ENCODE measurements around the gene COL18A1. TPM values are rescaled to one million over a fixed set of nuclear protein-coding genes. Genes with fewer than 3 reads are reported as not detected.
A peak's percentile ranks its signal among the peaks of the same experiment; 100 is the strongest.

COL18A1 gene
- total and polyA plus RNA-seq, 9 of the 15 experiments (the other 6 are each of a cell fraction or from before 2014, with no cell fraction given) = 0.14 to 16.4 (median 2.0) TPM

DNA sequence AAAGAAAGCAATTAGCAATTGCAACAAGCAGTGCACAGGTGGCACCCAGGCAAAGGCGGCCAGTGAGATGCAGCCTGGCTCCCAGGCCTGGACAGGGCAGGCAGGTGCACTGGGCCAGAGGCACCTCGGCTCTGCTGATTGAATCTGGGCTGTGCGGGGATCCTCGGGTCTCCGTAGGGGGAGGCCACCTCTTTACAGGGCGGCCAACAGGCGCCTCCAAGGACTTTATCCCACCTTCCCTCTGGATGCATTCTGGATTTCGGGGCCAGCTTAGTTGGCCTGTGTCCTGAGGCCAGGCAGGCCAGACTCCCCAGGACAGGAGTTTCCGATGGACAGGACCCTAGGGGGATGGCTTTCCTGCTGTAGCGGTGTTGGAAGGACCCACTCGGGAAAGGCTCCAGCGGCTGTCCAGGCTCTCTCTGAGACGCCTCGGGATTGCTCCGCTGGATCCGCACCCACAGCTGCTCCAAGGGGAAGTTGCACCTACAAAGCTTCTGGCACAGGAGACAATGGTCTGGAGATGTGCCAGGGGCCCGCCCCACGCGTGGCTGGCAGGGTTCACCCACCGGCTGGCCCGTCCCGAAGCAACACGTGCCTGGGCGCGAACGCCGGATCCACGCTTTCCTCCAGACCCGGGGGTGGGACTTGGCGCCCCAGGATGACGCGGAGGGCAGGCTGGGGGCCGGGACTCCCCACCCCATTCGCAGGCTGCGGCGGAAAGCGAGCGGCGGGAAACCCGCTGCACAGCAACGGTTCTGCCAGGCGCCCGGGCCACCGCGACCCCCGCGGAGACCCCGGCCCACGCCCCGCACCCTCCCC, 136.5 kb downstream of the COL18A1 start (continued):
- TF ChIP-seq, protein P1, sequence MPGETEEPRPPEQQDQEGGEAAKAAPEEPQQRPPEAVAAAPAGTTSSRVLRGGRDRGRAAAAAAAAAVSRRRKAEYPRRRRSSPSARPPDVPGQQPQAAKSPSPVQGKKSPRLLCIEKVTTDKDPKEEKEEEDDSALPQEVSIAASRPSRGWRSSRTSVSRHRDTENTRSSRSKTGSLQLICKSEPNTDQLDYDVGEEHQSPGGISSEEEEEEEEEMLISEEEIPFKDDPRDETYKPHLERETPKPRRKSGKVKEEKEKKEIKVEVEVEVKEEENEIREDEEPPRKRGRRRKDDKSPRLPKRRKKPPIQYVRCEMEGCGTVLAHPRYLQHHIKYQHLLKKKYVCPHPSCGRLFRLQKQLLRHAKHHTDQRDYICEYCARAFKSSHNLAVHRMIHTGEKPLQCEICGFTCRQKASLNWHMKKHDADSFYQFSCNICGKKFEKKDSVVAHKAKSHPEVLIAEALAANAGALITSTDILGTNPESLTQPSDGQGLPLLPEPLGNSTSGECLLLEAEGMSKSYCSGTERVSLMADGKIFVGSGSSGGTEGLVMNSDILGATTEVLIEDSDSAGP (CRISPR knock-in tag; IDR thresholded peaks at IDR 0.05) = no peak
- TF ChIP-seq ZNF212 (CRISPR knock-in tag; IDR thresholded peaks at IDR 0.05) (no peak), ZNF134 (CRISPR knock-in tag; conservative IDR thresholded peaks at IDR 0.05) (no peak), KDM5B (IDR thresholded peaks at IDR 0.05; ENCODE audit: insufficient replicate concordance, low read depth, low read length) (peak; percentile 27), ZNF12 (CRISPR knock-in tag; IDR thresholded peaks at IDR 0.05) (no peak), FOXK2 (conservative IDR thresholded peaks at IDR 0.05 in 1 of 2, IDR thresholded peaks at IDR 0.05 in 1 of 2; ENCODE audit: low read depth in 2 of 2) (peak in 1 of 2 experiments; percentile 39; a peak in 1 of 4 replicates), PHF20 (IDR thresholded peaks at IDR 0.05; ENCODE audit: partially characterized antibody) (peak; percentile 63), ZNF24 (IDR thresholded peaks at IDR 0.05) (no peak), KLF13 (tag; IDR thresholded peaks at IDR 0.05; ENCODE audit: borderline replicate concordance, low read depth) (peak; percentile 65; the same call in 1 of the 2 replicates), HDAC6 (IDR thresholded peaks at IDR 0.05; ENCODE audit: low read depth, low read length) (no peak)
- TF ChIP-seq, protein P2, sequence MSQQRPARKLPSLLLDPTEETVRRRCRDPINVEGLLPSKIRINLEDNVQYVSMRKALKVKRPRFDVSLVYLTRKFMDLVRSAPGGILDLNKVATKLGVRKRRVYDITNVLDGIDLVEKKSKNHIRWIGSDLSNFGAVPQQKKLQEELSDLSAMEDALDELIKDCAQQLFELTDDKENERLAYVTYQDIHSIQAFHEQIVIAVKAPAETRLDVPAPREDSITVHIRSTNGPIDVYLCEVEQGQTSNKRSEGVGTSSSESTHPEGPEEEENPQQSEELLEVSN (IDR thresholded peaks at IDR 0.05; ENCODE audit: borderline replicate concordance in 1 of 2, extremely low read depth in 1 of 2, insufficient read depth in 1 of 2, insufficient read length in 1 of 2, low read depth in 1 of 2, low read length in 1 of 2, poor library complexity in 1 of 2, severe bottlenecking in 1 of 2) = peak; percentile 78 to 87
- TF ChIP-seq, protein P3, sequence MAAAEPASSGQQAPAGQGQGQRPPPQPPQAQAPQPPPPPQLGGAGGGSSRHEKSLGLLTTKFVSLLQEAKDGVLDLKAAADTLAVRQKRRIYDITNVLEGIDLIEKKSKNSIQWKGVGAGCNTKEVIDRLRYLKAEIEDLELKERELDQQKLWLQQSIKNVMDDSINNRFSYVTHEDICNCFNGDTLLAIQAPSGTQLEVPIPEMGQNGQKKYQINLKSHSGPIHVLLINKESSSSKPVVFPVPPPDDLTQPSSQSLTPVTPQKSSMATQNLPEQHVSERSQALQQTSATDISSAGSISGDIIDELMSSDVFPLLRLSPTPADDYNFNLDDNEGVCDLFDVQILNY (CRISPR knock-in tag; IDR thresholded peaks at IDR 0.05) = no peak
- TF ChIP-seq, protein P4, sequence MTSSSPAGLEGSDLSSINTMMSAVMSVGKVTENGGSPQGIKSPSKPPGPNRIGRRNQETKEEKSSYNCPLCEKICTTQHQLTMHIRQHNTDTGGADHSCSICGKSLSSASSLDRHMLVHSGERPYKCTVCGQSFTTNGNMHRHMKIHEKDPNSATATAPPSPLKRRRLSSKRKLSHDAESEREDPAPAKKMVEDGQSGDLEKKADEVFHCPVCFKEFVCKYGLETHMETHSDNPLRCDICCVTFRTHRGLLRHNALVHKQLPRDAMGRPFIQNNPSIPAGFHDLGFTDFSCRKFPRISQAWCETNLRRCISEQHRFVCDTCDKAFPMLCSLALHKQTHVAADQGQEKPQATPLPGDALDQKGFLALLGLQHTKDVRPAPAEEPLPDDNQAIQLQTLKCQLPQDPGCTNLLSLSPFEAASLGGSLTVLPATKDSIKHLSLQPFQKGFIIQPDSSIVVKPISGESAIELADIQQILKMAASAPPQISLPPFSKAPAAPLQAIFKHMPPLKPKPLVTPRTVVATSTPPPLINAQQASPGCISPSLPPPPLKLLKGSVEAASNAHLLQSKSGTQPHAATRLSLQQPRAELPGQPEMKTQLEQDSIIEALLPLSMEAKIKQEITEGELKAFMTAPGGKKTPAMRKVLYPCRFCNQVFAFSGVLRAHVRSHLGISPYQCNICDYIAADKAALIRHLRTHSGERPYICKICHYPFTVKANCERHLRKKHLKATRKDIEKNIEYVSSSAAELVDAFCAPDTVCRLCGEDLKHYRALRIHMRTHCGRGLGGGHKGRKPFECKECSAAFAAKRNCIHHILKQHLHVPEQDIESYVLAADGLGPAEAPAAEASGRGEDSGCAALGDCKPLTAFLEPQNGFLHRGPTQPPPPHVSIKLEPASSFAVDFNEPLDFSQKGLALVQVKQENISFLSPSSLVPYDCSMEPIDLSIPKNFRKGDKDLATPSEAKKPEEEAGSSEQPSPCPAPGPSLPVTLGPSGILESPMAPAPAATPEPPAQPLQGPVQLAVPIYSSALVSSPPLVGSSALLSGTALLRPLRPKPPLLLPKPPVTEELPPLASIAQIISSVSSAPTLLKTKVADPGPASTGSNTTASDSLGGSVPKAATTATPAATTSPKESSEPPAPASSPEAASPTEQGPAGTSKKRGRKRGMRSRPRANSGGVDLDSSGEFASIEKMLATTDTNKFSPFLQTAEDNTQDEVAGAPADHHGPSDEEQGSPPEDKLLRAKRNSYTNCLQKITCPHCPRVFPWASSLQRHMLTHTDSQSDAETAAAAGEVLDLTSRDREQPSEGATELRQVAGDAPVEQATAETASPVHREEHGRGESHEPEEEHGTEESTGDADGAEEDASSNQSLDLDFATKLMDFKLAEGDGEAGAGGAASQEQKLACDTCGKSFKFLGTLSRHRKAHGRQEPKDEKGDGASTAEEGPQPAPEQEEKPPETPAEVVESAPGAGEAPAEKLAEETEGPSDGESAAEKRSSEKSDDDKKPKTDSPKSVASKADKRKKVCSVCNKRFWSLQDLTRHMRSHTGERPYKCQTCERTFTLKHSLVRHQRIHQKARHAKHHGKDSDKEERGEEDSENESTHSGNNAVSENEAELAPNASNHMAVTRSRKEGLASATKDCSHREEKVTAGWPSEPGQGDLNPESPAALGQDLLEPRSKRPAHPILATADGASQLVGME (CRISPR knock-in tag; IDR thresholded peaks at IDR 0.05) = no peak
